HFFc6 (cell line): ENCODE measurements around the gene SCG3. TPM values are rescaled to one million over a fixed set of nuclear protein-coding genes. Genes with fewer than 3 reads are reported as not detected.

Experiments
- DNase-seq: peaks from one replicate; pipeline ENCODE4 v3.0.0-alpha.2; 2018
- H3K27ac Mint-ChIP-seq: 2 replicates; pipeline ENCODE4 v1.8.0; 2020; ENCODE audit warnings: mild to moderate bottlenecking, mixed read lengths
- H3K27me3 Mint-ChIP-seq: 2 replicates; pipeline ENCODE4 v1.8.0; 2021; ENCODE audit warnings: mild to moderate bottlenecking, moderate library complexity, mixed read lengths; ENCODE audit not compliant: insufficient read depth
- H3K36me3 Mint-ChIP-seq: 2 replicates; pipeline ENCODE4 v1.8.0; 2021; ENCODE audit warnings: low read depth, mixed read lengths
- H3K4me1 Mint-ChIP-seq: 2 replicates; pipeline ENCODE4 v1.8.0; 2020; ENCODE audit warnings: low read depth, mixed read lengths
- H3K4me3 Mint-ChIP-seq: 2 replicates; pipeline ENCODE4 v1.8.0; 2020; ENCODE audit warnings: mild to moderate bottlenecking, moderate library complexity, mixed read lengths
- H3K9me3 Mint-ChIP-seq: 2 replicates; pipeline ENCODE4 v1.8.0; 2020; ENCODE audit warnings: mild to moderate bottlenecking, mixed read lengths
- total RNA-seq, 6 experiments: library from RNA; stranded (reverse); fragmentation: NEBNext Ultra II Directional; extraction: Animal tissue kit (Norgen Biotek cat#: 25700); gene quantifications; 2 replicates in 1 of 6; 3 replicates in 5 of 6; pipeline ENCODE4 v1.2.3, GENCODE V29; 2021
- TF ChIP-seq, protein P1 (sequence below): fragments of 200-600 bp; sonication (generic); IDR thresholded peaks from 2 replicates; pipeline ENCODE4 v1.5.0; 2021; ENCODE audit warnings: antibody characterized with exemption, mild to moderate bottlenecking

SCG3 gene
- total RNA-seq, 6 experiments from 2014 or later, result not detected

DNA sequence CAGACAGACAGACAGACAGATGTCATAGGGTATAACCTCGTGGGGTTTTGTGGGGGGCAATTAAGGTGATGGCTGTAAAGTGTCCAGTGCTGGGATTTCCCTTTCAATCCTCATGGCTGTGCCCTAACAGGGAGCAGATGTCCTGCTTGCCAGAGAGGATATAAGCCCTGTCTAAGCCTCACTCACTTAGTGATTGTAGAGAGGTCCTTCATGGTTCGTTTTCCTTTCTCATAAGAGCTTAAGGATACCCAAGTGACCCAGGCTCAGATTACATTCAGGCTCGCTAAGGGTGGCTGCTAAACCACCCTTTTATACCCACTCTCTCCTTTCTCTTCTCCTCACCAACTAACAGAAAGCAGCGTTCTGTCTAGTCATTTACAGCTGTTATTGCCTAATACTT lies 36.9 kb downstream of the SCG3 start:
- no peak overlapping the region for H3K27ac Mint-ChIP-seq
- H3K4me3 Mint-ChIP-seq, result no peak overlapping the region
- no peak for DNase-seq
- TF ChIP-seq, protein P1, sequence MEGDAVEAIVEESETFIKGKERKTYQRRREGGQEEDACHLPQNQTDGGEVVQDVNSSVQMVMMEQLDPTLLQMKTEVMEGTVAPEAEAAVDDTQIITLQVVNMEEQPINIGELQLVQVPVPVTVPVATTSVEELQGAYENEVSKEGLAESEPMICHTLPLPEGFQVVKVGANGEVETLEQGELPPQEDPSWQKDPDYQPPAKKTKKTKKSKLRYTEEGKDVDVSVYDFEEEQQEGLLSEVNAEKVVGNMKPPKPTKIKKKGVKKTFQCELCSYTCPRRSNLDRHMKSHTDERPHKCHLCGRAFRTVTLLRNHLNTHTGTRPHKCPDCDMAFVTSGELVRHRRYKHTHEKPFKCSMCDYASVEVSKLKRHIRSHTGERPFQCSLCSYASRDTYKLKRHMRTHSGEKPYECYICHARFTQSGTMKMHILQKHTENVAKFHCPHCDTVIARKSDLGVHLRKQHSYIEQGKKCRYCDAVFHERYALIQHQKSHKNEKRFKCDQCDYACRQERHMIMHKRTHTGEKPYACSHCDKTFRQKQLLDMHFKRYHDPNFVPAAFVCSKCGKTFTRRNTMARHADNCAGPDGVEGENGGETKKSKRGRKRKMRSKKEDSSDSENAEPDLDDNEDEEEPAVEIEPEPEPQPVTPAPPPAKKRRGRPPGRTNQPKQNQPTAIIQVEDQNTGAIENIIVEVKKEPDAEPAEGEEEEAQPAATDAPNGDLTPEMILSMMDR, result no peak
- no peaks in the 10 kb centered on the region for H3K27me3 Mint-ChIP-seq
- no peaks in the 10 kb centered on the region for H3K9me3 Mint-ChIP-seq
- peaks cover 16% of the 10 kb centered on the region for H3K4me1 Mint-ChIP-seq
- peaks cover 12% of the 10 kb centered on the region for H3K36me3 Mint-ChIP-seq

DNA sequence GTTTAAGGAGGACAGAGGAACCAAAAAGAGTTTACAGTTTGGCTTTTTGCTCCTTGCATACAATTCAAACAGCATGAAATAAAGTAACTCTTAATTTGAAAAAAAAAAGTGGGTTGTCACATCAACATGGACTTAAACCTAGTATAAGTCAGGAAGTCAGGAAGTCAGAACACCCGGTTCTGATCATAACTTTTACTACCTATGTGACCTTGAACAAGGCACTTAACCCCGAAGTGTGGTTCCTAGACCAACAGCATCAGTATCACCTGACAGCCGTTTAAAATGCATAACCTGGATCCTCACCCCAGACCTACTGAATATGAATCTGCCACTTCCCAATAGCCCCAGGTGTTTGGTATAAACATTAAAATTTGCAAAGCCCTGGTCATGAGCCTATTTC lies 37.4 kb downstream of the SCG3 start:
- no peak overlapping the region for H3K27ac Mint-ChIP-seq
- H3K4me3 Mint-ChIP-seq, result no peak overlapping the region
- DNase-seq, result no peak
- H3K27me3 Mint-ChIP-seq, result no peaks in the 10 kb centered on the region
- peaks cover 16% of the 10 kb centered on the region for H3K4me1 Mint-ChIP-seq
- H3K9me3 Mint-ChIP-seq, result no peaks in the 10 kb centered on the region
- TF ChIP-seq, protein P1, result no peak
- H3K36me3 Mint-ChIP-seq, result peaks cover 12% of the 10 kb centered on the region

DNA sequence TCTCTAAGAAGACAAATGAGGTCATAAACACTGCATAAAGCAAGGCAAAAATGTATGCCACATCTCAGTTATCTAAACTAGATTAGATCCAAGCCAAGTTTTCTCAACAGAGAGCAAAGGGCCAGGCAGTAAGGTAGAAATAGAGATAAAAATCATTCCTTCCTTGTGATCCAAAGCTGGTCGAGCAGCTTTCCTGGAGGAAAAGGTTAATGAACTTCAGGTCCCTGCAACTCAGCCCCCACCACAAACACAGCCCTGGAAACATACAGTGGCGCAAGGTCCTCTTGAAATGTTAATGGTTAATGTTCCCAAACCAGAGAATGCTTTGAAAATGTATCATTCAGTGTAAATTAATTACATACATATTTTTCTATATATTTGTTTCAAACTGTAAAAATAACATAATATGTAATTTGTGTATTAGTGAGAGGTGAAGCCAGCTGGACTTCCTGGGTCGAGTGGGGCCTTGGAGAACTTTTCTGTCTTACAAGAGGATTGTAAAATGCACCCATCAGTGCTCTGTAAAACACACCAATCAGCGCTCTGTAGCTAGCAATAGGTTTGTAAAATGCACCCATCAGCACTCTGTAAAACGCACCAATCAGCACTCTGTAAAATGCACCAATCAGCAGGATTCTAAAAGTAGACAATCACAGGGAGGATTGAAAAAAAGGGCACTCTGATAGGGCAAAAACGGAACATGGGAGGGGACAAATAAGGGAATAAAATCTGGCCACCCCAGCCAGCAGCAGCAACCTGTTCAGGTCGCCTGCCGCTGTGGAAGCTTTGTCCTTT lies 39.1 kb downstream of the SCG3 start:
- no peak overlapping the region for H3K4me3 Mint-ChIP-seq
- TF ChIP-seq, protein P1, result no peak

DNA sequence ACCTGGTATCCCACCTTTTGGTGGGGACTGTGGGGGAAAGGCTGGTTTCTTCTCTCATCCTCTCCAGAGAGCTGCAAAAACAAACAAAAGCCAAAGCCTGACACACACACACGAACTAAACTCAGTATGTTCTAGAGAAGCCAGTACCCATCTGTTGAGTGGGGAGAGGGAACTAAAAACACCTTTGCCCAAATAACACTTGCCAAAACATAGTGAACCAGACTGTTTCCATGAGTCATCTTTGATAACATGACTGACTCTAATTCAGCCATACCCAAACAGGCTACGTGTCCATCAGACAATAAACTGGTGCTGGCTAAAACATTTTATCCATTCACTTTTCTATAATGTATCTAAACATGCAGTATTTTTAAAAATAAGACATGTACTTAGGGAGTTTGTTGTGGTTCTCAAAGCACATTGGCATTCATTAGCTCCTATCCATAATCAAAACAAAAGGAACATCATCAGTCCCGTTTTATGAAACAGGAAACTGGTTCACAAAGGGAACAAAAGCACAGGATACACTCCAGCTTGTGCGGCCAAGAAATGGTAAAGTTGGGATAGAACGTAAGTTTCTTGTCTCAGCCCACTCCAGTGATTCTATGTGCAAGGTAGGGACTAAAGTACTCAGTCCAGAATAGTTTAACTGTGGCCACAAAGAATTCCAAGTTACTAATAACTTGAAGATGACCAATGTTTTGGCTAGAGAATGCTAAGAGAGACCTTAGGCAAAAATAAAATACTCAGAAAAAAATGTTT lies 40.1 kb downstream of the SCG3 start:
- DNase-seq, result no peak

More for the DNA sequence above, 39.1 kb downstream of the SCG3 start:
- Mint-ChIP-seq H3K27me3 (no peaks in the 10 kb centered on the region), H3K27ac (no peak overlapping the region), H3K36me3 (peaks cover 12% of the 10 kb centered on the region), H3K4me1 (peaks cover 25% of the 10 kb centered on the region), H3K9me3 (no peaks in the 10 kb centered on the region)
- DNase-seq, result no peak

DNA sequence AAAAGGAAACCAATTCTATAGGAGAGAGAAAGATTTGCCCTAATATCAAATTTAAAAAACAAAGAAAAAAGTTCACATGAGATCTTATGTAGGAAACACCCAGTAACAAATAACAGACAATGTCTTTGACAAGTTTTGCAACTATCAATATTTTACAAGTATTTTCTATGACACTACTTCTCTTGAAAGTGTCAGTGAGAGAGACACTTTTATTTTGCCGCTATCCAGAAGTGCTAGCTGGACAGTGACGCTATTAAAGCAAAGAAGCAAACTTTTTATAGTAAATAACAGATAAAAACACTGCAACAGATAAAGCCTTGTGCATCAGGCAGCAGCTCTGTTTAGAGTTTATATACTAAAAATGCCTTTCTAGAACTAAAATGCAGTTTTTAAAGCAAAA lies 42.9 kb downstream of the SCG3 start:
- H3K4me1 Mint-ChIP-seq, result peaks cover 58% of the 10 kb centered on the region
- H3K27ac Mint-ChIP-seq, result no peak overlapping the region

More for the DNA sequence above, 40.1 kb downstream of the SCG3 start:
- no peak overlapping the region for H3K27ac Mint-ChIP-seq
- TF ChIP-seq, protein P1, result no peak
- no peak overlapping the region for H3K4me3 Mint-ChIP-seq
- peaks cover 12% of the 10 kb centered on the region for H3K36me3 Mint-ChIP-seq
- no peaks in the 10 kb centered on the region for H3K9me3 Mint-ChIP-seq
- peaks cover 35% of the 10 kb centered on the region for H3K4me1 Mint-ChIP-seq
- H3K27me3 Mint-ChIP-seq, result no peaks in the 10 kb centered on the region

More for the DNA sequence above, 42.9 kb downstream of the SCG3 start:
- TF ChIP-seq, protein P1, result no peak
- Mint-ChIP-seq H3K4me3 (no peak overlapping the region), H3K27me3 (no peaks in the 10 kb centered on the region), H3K9me3 (no peaks in the 10 kb centered on the region), H3K36me3 (peaks cover 12% of the 10 kb centered on the region)
- no peak for DNase-seq
